DMS53 treated with DMSO at 0.1 percent for 48 hours (cell line): ENCODE data around the gene USP32.
"Not testable (repeated sequence)": the region's sequence is repeated elsewhere in the genome, so short reads cannot be mapped to it uniquely, and the experiment has no call there.

Source experiments
- DNase-seq: peaks from one replicate; lab custom pipeline; 2025; ENCODE audit not compliant: unreplicated experiment; lab: John Stamatoyannopoulos, UW

Gene USP32

DNA sequence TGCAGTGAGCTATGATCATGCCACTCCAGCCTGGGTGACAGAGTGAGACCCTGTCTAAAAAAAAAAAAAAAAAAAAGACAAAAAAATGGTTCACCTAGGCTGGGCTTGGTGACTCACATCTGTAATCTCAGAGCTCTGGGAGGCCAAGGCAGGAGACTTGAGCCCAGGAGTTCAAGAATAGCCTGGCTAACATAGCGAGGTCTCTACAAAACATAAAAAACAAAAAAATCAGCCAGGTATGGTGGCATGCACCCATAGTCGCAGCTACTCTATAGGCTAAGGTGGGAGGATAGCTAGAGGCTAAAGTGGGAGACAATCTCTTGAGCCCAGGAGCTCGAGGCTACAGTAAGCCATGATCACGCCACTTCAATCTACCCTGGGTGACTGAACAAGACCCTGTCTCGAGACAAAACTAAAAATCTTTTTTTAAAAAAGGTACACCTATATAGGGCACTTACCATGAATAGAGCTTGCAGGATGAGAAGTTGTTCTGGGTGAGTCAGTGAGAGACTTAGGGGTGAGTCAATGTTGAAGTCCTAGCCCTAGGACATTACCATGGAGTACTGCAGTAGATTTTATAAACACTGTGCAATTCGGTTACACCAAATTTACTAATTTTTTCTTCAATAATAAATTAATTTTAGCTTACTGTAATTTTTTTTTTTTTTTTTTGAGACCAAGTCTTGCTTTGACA lies 19.0 kb downstream of the USP32 start:
- DNase-seq, result no peak

DNA sequence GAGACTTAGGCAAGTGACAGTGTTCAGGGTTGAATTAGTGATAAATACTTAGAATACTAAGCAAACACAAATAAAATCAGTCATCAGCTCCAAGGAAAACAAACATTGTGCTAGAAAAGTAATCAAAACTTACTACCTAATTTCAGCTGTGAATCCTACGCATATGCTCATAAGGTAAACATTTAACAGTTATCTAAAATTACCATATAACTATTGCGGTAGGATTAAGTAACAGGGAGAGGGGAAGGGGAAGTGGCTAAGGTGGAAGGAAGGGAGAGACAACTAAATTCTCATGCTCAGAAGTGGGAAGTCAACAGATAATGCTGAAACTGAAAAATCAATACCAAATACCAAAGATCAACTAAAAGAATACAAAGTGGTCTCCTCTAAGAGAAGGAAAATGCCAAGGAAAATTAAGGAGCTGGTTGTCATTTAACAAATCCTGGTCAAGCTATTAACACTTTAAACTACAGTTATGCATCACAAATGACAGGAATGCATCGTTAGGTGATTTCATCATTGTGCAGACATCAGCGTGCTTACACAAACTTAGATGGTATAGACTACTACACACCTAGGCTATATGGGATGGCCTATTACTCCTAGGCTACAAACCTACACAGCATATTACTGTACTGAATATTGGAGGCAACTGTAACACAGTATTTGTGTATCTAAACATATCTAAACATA lies 20.0 kb downstream of the USP32 start:
- DNase-seq, result no peak

DNA sequence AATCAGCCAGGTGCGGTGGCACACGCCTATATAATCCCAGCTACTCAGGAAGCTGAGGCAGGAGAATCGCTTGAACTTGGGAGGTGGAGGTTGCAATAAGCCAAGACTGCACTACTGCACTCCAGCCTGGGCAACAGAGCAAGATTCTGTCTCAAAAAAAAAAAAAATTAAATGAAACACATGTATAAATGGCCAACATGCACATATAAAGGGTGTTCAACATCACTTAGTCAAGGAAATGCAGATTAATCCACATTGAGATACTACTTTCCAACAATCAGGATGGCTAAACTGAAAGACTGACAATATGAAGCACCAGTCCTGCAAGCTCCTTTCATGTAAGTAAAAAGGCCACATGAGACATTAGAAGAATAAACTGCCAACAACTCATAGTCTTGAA lies 20.5 kb downstream of the USP32 start:
- DNase-seq, result no peak

DNA sequence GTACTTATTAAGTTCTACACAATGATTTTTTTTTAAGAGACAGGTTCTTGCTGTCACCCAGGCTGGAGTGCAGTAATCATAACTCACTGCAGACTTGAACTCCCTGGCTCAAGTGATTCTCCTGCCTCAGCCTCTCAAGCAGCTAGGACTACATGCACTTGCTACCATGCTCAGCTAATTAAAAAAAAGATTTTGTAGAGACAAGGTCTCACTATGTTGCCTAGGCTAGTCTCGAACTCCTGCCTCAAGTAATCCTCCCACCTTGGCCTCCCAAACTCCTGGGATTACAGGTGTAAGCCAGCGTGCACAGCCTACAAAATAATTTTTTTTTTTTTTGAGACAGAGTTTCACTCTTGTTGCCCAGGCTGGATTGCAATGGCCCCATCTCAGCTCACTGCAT lies 22.2 kb downstream of the USP32 start:
- no peak for DNase-seq

DNA sequence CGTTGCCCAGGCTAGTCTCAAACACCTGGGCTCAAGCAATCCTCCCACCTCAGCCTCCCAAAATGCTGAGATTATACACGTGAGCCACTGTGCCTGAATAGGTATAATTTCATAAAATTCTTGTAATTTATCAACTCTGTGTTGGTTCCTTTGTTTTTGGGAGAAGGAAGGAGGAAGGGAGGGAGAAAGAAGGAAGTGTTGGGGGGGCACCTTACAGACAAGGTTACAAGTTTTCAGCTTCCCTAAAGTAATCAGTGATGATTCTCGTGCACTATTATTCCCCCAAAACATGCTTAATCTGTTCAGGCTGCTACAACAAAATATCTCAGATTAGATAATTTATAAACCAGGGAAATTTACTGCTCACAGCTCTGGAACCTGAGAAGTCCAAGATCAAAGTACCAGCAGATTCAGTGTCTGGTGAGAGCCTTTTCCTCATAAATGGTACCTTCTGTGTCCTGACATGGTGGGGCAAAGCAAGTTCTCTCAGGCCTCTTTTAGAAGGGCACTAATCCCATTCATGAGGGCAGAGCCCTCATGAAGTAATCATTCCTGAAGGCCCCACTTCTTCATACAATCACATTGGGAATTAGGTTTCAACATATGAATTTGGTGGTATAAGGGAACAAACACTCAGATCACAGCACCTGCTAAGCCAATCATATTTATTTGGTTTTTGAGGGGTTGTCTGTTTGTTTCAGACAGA lies 28.1 kb downstream of the USP32 start:
- no peak for DNase-seq

DNA sequence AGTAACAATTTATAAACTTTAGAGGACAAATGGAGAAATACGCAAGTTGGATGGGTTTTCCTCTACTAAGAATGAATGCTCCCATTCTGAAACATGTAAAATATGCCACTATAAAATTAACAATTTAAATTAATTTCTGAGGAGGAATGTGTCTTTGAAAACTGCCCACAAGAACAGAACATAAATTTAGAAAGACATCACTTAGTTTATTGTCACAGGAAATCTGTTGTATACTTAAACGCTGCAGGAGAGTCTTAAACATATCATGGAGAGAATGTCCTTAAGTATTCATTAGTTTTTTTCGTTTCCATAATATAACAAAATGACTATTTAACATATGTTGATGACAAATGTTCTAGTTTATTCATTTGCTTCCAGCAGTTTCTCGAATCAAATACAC lies 29.6 kb downstream of the USP32 start:
- DNase-seq, result no peak

DNA sequence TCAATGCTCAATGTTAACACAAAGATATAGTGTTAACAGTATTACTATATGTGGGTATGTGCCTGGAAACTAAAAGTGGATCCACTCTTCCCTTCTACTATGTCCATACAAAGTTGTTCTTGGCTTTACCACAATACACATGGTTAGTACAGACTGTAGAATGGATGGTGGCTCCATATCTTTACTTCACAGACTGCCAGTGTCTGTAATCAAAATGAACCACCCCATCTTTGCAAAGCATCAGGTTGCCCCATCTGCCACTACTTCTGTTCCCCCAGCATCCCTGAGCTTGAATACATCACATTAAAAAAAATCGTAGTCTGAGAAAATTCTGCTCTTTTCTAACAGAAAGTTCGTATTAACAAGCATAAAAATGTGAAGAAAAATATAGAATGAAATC lies 30.0 kb downstream of the USP32 start:
- no peak for DNase-seq

DNA sequence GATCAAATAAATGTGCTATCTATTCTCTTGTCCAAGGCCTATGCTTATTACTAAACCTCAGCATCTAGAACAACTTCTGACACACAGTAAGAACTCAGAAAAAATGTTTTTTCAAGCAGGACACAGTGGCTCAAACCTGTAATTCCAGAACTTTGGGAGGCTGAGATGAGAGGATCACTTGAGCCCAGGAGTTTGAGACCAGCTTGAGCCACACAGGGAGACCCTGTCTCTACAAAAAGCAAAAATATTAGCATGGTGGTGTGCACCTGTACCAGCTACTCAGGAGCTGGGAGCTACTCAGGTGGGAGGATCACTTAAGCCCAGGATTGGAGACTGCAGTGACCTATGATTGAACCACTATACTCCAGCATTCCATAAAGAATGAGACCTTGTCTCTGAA lies 32.5 kb downstream of the USP32 start:
- DNase-seq, result no peak

DNA sequence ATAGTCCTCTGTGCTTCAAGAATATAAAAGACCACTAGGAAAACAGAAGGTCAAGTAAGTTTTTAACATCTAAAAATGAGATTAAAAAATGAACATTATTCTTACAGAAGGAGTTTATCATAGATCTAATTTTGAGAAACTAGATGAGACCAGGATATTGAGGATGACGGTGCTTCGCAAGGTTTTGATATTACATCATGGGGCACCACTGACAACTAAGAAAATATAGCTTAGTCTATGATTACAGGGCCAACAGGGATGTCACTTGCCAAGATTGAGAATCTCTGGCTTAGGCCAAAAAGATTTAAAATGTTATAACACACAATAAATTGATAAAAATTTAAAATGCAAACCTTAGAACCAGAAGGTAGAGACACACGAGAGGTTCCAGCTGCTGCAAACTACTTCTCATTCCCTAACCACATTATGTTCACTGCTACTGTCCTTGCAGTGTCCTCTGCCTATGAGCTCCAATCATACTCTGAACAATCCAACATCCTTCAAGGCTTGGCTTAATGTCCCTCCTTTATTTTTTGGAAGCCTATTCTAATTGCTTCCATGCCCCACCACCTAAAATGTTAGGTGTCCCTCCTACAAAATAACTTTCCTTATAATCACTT lies 33.2 kb downstream of the USP32 start:
- no peak for DNase-seq

DNA sequence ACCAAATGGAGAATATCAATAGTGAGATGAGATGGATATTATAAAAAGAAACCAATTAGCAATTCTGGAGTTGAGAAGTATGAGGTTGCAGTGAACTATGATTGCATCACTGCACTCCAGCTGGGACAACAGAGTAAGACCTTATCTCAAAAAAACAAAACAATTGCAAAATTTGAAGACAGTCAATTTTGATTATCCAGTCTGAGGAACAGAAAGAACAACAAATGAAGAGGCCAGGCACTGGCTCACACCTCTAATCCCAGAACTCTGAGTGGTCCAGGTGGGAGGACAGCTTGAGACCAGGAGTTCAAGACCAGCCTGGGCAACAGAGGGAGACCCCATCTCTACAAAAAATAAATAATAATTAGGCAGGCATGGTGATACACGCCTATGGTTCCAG lies 35.0 kb downstream of the USP32 start:
- no peak for DNase-seq

DNA sequence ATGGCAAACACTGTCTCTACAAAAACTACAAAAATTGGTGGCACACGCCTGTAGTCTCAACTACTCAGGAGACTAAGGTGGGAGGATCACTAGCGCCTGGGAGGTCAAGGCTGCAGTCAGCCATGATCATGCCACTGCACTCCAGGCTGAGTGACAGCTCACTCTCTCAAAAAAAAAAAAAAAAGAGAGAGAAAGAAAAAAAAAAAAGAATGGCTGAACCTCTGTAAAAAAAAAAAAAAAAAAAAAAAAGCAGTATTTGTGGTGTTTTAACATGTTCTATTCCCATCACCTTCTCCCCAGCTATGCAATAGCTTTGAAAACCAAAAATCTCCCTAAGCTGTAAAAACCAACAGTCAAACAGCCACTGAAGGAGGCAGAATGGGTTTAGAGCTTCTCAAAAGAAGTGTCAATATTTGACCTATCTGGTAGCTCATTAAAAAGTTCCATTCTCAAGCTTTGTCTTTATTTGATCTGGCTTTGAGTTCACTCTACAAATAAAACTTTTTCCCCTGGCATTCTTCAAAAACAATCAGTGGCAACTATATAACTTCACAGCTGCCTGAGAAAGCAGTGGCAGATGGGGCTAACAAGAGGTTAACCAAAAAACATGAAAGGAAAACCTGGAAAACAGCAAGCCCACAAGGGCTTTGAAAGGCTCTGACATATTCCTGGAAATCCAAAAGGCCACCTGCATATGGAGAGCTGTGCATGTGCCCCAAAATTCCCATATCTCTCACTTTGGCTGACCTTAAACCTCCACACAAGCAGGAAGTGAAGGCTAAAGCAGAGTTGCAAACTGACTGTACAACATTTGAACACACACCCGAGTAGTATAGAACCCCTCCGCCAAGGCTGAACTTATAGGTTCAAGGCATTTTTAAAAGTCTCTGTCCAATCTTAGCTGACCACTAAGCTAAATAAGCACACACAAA lies 36.0 kb downstream of the USP32 start:
- peak; percentile 10 for DNase-seq

DNA sequence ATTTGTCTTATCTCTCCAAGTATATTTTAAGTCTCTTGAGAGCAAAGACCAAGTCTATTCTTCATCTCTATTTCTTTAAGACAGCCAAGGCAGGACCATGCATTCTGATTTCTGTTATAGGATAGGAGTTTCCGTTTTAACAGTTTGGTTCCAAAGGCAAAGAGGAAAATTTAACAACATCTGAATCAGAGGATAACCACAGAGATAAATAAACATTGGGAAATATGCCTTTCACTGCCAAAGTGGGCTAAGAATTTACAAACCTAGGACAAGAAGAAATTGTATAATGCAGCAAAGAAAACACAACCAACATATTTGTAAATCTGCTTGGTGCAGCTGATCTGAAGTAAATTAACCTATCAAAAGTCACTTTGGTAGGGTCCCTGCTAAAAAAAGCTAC lies 37.7 kb downstream of the USP32 start:
- no peak for DNase-seq

DNA sequence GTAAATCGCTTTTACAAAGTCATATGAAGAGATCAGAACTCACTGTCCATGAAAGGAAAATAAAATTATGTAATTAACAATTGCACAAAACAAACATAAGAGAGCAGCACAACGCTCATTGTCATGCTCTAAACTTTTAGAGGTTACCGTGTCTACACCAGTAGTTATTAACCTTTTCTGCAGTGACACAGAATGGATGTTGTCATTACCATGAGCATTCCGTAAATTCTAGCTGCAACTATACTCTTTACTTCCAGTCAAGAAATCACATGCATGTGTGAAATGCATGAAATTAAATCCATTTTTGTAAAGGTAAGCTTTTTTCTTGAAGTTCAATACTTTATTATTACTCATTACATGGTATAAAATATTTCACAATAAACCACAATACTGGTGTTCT lies 38.2 kb downstream of the USP32 start:
- DNase-seq, result no peak

DNA sequence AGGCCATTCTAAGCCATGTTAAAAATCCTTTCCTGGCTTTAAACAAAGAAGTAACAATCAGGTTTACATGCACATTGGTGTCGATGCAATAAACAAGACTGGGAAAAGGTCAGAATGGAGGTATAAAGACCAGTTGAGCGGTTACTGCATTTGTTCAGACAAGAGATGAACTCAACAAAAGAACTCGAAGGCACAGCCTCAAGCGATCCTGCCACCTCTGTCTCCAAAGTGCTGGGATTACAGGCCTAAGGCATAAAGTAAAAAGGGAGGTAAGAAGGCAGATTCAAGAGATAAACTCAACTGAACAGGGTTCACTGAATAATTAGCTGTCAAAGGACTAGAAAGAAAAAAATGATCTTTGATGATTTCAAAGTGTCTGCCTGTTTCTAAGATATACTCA lies 39.4 kb downstream of the USP32 start:
- no peak for DNase-seq

DNA sequence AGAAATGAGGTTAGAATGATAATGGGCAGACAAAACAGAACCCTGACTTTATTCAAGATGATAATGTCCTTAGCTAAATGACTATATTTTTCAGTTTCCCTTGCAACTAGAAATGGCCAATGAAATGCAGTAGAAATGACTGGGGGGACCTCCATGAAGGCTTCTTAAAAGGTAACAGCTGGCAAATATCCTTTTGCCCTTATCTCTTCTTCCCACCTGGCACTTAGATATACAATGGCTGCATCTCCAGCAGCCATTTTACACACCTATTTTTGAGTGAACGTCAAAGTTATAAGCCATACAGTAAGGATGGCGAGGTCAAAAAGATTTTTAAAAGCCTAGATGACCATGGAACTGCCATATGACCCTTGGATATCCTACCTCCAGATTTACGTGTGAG lies 39.9 kb downstream of the USP32 start:
- DNase-seq, result no peak

DNA sequence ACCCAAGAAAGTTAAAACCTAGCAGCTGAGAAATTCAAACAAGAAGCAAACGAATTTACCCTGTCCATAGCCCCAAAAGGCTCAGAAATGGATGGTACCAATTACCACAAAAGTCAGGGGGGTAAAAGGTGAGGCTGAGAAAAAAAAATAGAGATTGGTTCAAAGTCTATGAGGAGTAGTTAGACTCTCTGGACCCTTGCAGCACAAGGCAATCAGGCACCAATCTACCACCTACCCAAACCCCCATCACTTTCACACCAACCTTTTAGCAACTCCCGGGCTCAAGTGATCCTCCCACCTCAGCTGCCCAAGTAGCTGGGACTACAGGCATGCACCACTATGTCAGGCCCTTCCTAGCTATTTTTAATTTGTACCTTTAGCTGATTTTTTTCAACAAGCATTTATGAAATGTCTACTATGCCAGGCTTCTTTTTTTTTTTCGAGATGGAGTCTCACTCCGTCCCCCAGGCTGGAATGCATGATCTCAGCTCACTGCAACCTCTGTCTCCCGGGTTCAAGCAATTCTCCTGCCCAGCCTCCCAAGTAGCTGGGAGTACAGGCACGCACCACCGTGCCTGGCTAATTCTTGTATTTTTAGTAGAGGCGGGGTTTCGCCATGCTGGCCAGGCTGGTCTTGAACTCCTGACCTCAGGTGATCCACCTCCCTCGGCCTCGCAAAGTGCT lies 40.8 kb downstream of the USP32 start:
- DNase-seq, result no peak

DNA sequence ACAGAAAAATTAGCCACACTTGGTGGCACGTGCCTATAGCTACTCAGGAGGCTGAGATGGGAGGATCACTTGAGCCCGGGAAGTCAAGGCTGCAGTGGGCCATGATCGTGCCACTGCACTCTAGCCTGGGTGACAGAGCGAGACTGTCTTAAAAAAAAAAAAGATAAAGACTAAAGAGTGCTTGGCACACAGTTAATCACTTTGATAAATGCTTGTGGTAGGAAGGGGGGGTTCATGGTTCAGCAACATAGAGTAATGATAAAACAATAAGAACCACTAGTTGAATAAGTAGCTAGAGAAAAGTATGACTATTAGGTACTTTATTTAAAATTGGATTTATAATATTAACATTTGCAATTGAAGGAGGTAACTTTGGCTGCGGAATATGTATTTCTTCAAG lies 43.3 kb downstream of the USP32 start:
- DNase-seq, result no peak

DNA sequence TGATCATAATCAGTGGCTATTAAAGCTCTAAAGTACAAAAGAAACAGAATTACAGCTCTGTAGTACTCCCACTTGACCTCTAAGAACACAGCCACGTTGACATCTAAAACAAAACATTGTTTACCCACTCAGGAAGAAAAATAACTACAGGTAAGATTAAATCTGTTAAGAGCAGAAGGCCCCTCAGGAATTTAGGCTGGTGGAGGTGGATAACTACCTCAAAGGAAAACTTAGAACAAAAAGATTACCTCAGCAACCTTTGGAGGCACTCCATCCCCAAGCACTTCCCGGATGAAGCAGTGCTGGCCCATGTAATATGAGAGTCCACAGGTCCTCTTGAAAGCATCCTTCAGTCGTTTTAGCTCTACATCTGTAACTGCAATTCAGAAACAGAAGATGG lies 46.7 kb downstream of the USP32 start:
- DNase-seq, result no peak

DNA sequence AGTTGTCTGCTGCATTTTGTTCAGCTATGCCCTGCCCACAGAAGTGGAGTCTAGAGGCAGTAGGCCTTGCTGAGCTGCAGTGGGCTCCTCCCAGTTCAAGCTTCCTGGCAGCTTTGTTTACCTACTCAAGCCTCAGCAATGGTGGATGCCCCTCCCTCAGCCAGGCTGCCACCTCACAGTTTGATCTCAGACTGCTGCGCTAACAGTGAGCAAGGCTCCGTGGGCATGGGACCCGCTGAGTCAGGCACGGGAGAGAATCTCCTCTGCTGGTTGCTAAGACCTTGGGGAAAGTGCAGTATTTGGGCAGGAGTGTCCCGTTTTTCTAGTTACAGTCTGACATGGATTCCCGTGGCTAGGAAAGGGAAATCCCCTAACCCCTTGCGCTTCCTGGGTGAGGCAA lies 49.4 kb downstream of the USP32 start:
- not testable (repeated sequence) for DNase-seq

DNA sequence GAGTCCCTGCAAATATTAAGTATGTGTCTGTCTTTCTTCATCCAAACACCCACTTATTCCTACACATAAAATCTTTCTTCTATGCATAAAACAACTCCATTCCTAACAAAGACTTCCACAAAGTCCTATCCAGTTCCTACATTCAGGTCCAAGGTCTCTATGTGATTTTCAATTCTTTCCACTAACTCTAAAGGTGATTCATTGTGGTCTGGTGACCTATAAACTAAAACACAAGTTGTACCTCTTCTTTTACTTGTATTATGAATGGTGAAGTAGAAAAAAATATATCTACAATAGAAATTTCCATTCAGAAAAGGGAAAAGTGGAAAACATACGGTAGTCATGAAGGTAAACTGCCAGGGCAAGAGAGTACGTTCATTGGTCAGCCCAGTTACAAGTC lies 56.6 kb downstream of the USP32 start:
- no peak for DNase-seq
